ENCODE results near the gene CELF4.
"Not testable (repeated sequence)": the region's sequence is repeated elsewhere in the genome, so short reads cannot be mapped to it uniquely, and the experiment has no call there.

The CELF4 gene

DNA sequence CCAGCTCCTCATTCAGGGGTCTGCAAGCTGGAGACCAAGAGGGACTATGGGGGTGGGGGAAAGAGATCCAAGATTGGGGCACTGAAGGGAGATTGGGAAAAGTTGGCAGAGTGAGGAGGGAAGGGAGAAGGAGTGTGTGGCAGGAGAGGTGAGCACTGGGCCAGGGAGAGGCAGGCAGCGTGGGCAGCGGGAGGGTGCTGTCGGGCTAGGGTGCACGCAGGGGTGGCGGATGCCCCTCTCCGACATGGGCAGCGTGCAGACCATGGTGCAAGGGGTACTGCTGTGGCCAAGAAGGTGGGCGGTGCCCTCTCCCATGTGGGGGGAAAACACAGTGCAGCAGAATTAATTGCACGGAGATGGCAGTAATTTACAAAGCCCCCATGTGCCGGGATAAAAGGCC is 74.1 kb downstream of the CELF4 start:
- no peak for DNase-seq

DNA sequence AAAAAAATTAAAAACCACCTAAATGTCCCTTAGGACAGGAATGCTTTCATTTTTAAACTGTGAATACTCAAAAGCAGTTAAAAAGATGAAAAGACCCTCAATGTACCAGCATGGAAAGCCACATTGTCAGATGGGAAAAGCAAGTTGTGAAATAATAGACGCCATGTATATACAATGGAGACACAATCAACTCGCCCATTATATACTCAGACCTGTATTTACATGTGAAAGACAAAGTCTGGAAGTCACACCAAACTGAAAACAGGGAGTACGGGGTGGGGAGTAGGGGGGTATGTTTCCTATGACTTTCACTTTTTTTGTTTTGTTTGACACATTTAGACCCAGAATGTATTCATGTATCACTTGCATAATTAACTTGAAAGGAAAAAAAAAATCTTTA is 75.6 kb downstream of the CELF4 start:
- no peak for DNase-seq

DNA sequence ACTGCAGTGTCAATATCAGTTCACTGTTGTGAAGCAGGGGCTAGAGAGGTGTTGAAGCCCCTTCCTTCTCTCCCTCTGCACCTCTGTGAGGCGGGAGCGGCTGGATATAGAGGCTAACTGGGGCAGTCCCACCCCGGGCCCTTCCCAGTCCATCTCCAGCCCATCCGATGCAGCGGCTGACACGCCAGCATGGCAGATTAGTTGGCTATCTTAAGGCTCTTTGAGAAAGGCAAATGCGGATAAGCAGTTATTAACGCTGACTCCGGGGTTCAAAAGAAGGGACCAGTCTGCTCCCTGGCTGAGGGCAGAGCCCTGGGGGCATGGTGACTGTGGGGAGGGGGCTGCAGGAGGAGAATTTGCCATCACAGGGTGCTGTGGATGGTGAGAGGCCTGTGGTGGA is 76.6 kb downstream of the CELF4 start:
- DNase-seq, result no peak

DNA sequence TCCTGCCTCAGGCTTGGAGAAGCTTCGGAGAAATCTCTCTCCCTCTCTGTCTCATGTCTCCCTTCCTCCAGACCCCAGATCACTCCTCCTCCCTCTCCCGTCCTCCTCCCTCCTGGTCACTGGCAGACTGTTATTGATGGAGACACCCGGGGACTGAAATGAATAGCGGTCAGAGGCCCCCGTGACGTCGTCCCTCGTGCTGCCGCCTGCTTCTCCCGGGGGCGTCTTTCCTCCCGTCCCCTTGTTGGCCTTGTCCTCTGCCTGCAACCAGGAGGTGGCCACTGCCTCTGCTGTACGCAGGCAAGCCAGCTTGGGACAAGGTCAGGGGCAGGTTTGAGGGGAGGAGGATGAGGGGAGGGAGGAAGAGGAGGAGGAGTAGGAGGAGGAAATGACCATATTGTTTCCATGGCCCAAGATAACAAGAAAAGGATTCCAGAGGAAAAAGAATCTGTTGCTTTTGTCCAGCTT is 78.2 kb downstream of the CELF4 start:
- no peak for DNase-seq

DNA sequence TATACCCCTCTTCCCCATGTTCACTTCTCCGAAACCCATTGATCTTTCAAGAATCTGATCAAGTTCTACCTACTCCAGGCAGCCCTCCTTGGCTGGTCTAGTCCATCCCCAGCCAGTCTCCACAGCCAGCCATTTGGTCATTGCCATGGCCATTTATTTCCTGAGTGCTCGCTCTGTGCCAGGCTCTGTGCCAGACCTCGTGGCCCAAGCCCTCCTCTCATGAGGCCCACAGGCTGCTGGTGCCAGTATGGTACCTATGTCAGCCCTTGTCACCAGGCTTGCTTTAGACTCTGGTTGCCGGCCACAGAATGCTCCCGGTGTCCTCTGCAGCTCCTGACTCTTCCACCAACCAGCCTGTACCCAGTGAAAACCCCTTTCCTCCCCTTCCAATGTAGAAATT is 78.8 kb downstream of the CELF4 start:
- DNase-seq, result no peak

DNA sequence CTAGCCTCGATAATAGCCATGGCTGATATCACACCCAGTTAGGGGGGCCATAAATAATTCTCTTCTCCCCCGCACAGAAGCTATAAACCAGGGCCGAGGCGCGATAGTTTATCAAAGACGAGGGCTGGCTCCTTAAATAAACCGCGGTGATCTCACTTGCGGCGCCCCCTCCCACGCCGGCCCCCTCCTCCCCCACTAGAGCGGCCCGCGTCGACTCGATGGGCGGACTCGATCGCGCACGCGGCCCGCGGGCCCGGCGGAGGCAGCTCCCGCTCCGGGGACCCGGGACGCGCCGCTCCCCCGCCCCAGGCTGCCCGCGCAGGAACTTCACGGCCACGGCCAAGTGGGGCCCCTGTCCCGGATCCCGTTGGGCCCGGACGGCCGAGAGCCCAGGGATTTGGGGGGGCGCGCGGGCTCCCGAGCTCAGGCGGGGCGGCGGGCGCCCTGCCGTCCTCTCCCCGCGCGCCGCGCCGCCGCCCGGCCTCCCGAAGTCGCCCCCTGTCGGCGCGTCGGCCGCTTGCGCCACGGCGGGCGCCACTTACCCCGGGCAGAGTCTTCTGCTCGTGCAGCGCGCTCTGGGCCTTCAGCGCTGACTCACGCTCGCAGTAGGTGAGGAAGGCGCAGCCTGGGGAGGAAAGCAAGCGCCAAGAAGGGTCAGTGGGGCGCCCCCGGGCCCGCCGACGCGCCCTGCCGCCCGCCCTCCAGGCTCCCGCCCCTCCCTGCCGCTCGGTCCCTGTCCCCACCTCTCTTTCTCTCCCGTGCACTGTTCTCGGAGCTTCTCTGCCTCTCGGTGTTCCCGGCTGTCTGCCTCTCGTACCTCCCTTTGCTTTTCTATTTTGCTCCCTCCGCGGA is 80.4 kb downstream of the CELF4 start:
- peak; percentile 69 for DNase-seq

DNA sequence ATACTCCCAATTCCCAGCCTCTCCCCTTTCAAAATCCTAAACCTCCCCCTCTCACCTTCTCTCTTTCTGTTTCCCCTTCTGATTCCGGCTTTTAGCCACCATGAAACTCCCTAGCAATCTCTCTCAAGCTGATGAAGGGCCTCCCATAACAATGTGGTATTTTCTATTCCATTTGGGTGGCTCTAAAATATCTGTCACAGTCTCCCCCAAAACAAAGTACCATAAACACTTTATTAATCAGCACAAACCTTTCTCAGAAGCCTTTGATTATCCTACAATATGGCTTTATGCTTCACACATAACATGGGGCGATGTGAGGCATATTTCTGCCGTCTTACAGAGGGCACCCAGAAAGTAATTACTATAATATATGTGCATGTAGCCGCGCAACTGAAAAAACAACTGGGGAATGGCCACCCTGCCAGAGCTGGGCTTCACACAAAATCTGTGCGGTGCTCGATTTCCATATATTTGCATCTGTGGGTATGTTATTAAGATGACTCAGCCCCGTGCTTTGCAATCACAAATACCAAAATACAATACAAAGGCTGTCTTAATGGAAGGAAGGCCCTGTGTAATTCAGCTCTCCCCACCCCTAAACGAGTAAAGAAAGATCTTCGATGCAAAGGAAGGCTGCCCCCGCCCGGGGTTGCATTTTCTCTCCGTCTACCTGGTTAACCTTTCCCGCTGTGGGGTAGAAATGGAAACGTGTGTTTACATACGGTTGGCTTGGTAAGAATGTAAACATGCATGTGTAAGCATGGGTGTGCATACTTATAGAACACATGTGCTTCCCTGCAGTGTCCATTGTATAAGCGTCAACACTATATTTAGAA is 81.4 kb downstream of the CELF4 start:
- DNase-seq, result no peak

DNA sequence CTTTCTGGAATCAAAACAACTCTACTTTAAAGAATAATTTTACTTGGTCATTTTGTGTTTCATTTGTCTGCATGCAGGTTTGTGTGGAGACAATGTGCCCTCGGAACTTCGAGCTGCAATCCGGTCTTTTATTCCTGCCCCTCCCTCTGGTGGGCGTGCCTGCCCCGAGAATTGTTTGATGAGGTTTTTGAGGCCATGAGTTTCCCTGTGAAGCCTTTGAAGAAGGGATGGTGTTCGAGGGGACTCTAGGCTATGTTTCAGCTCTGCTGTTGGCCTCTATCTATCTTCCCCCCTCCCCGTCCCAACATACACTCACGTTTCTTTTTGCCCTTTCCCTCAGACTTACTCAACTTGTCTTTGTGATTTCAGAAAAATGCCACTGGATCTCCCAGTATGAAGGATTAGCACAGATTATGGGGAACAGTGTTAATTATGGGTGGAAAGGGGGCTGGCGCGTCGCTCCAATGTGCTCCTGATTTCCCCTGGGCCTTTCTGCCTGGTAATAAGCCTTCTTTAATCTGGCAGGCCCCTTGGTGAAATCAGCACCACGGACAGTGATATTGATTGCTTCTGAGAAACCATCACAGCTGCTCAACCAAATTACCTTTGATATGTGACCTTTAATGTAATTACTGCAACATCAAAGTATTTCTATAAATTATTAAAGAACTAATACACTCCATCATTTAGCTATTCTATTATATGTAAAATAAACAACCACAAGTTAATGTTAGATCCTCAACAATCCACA is 82.2 kb downstream of the CELF4 start:
- peak; percentile 66 for DNase-seq

DNA sequence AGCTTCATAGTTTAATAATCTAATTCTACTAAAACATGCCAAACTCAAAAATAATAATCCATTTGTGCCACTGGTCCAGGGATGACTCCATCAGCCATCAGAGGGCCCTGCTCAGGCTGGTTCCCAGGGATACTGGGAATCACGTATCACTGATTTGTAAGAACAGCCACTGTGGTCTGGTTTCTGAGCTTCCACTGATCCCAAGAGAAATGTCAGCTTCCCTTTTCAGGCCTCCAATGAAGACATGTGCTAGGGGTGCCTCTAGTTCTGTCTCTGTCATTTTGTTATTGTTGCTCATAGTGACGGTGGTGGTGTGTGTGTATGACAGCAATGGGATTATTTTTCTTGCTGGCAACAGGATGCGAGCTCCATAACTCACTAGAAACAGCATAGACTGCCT is 83.2 kb downstream of the CELF4 start:
- no peak for DNase-seq

DNA sequence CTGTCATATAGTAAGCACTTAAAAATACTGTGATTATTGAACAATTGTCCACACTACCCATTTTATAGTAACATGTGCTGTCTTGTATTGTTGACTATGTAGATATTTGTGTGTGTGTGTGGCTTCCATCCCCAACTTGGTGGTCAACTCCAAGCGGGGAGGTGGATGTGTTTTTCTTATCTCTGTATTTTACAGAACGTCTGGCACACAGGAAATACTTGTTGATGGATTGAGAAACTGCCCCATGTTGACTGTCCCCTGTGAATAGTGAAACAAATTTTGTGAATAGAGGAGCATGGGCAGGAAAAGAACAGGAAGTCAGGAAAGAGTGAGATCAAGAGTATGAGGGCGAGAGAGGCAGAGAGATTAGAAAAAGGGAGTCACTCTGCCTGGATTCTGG is 83.6 kb downstream of the CELF4 start:
- peak; percentile 37 for DNase-seq

DNA sequence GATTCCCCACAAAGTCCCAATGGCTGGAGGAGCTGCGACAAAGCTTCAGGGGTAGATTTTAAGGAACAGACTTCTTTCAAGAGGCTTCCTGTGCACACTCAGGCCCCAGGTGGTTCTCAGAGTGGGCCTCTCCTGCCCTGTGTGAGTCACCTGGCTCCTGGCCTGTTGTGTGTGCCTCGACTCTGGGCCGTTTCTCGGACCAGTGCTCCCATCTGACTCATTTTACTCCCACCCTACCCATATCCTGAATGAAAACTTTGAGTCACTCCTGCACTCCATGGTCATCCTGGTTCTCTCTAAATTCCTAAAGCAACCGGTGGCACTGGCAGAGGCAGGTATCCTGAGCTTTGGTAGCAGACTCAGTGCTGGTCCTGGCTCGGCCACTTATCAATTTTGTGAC is 84.1 kb downstream of the CELF4 start:
- no peak for DNase-seq

DNA sequence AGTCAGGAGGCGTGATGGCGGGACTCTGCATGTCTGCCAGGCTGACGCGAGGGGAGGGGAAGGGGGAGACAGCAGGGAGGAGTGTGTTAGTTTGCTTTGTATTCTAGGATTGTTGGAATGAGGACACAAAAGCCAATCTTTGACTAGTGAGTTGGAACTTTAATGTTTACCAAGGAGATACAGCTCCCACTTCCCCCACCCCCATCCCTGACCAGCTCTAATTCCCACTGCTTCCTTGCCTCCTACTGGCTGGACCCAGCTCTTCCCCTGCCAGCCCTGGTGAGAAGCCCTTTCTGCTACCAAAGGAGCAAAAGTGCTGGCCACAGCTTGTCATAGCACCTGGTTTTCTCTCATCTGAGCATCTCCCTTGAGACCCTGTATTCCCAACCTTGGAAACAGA is 84.5 kb downstream of the CELF4 start:
- DNase-seq, result no peak

DNA sequence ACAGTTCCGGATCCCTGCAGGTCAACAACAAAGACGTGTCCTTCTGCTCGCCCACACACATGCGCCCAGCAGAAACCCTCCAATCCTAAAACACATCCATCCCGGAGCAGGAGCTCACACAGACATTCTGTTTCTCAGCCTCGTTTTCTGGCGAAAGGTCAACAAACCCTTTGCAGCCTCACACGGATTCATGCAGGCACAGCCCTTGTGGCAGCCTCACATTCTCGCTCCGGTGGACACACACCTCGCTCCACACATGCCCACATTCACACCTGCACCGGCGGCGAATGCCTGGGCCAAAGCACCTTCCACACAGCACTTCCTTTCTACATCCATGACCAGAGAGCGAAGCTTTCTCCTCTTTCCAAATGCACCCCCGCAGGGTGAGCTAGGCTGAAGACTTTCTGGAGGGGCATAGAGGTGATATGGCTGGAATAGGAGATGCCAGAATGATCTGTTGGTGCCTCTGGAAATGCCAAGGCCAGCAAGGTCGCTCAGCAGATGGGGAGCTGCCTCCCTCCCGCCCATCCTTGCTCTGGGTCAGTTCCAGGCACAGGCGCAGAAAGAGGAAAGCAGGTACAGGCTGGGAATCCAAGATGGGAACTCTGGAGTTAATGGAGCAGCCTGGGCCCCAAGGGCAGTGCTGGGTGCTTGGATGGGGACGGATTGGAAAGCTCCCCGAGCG is 88.8 kb downstream of the CELF4 start:
- DNase-seq, result no peak

DNA sequence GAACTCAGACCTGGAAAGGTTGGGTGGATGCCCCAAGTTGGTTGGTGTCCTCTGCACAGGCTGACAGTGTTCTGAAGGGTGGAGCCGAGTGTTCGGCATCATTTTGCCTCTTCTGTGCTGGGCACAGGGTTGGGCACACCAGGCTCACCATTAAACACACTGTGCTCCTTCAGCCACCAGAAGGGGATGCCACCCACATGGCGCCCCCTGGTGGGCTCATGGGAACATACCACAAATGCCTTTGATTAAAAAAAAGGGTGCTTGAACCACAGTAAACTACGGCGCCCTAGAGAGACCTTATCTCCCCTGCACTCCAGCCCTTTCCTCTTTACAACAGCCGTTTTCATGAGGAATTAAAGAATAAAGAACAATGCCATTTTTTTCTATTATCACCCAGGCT is 89.4 kb downstream of the CELF4 start:
- peak; percentile 66 for DNase-seq

DNA sequence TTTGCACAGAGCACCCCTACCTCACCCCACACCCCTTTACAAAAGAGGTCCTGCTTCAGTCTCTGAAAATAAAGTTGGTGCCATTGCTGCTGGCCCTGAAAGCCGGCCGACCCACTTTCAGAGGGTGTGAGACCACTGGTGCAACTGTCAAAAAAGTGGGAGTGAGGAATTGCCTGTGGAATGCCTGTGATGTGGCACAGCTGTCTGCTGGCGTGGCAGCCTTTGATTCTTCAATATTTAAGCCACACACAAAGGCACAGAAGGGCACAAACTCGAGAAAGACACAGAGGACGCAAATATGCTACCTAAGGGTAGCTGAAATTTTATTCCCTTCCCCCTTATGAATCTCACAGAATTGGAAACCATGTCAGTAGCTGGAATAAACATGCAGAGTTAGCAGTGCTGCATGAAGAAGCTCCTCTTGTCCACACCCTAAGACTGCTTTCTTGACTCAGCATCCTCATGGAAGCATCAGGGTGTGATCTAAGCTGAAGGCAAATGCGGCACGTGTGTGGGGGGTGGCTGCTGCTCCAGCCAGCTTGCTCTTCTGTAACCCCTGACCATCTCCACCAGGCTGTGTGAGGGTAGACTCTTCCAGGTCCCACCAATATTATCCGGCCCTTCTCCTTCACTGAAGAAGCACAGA is 92.3 kb downstream of the CELF4 start:
- no peak for DNase-seq

DNA sequence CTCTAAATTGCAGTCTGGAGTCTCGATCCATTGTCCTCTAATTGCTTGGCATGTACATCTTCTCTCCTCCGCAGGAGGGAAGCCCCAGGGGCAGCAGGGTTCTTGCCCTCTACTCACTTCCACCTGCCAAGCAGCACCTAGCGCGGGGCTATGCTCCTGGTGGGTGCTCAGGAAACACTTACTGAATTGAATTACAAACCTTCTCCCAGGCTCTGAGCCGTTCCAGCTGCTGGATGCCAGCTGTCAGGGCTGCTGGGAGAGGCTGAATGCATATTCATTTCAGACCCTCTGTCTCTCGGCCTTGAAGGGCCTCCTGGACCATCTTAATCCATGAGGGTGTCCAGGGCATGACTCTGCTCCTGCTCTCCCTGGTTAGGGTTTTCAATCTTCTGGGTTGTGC is 94.0 kb downstream of the CELF4 start:
- DNase-seq, result no peak

DNA sequence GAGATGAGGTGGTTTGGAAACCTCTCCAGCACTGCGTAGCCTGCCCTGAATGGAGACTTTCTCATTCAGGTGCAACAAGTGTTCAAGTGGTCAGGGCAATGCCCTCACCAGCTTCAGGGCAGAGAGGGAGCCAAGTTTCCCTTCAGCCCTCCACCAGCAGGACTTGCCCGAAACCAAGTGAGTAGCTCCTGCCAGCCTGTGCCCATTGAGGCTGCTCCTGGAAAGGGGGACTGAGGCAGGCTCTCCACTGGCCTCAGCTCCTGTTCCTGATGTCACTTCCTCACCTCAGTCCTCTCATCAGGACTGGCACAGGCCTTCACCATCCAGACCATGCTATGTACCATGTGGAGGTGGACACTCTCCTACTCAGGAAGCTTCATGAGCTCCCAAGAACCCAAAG is 94.6 kb downstream of the CELF4 start:
- no peak for DNase-seq

DNA sequence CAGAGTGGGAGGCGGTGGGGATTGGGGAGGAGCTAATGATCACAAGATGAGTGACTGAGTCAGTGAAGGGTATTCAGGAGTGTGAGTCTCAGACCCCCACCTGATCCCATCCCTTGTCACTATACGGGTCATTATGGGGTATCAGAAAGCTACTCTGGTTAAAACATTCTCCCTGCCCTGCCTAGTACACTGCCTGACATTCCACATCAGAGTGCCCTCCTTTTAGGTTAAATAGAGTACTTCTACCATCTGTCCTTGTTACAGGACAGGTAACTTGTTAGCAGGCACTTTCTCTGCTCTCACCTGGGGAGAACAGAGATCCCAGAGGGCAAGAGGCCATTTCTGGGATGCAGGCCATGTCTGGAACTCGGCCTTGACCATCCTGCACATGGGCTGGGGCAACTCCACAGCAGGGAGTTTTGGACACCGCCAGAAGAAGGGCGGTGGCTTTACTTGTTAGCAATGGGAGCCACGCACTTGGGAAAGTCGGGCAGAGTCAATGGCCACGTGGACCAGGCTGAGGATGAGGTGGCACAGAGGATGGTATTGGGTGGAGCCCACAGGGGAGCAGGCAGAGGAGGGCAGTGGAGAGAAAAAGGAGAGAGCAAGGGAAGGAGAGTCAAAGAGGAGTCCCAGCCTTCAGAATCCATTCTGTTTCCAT is 98.5 kb downstream of the CELF4 start:
- DNase-seq, result no peak

DNA sequence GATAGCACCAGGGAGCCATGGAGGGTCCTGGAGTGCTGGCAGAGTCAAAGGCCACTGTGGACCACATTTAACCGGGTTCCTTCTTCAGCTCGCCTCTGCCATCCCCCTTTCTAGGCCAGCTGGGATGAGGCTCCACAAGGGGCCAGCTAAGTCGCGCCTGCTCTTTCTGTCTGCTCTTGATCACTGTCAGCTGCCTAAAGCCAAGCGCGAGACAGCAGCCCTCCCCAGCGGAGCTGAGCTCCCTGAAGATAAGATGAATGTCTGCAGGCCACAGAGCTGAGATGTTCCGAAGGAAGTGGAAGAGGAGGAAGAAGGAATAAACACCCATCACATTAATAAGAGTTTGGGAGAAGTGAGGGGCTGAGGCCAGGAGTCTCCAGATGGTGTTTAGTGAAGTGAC is 99.6 kb downstream of the CELF4 start:
- DNase-seq, result no peak

DNA sequence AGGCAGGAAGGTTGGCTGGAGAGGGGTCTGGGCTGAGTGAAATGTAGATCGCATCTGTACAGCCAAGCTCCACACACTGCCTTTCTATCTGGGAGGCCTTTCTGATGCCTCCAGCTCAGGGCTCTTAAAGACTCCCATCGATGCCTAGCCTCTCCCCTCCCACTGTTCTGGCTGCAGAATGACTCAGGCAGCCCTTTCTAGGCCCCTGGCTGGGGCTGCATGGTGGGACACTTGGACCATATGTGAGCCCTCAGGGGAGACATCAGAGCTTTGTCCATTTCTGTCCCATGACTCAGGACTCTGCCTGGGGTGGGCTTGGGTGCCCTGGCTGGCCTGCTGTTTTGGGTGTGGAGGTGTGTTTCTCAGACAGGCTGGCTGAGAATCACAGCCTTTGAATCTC is 101.3 kb downstream of the CELF4 start:
- DNase-seq, result no peak

DNA sequence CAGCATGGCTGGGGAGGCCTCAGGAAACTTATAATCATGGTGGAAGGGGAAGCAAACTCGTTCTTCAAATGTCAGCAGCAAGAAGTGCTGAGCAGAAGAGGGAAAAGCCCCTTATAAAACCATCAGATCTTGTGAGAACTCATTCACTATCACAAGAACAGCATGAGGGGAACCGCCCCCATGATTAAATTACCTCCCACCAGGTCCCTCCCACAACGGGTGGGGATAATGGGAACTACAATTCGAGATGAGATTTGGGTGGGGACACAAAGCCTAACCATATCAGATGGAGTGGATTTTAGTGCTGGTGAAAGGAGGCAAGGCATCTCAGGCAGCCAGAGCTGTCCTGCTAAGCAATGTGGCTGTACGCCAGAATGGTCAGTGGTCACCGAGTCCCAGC is 104.3 kb downstream of the CELF4 start:
- DNase-seq, result not testable (repeated sequence)

DNA sequence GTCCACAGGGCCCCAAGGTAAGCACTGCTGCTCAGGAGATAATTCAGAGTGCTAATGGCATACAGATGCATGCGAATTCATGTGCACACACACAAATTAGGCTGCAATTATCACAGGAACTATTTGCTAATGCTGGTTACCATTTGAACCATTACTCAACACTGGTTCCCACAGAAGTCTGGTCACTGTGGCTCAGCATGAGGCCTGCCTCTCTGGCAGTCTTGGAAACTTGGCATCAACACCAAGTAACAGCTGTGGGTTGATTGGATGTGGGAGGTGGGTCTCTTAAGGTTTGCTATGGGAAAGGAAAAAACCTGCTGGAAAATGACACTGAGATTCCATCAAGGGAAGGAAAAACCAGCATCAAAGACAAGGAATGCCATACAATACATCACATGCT is 105.0 kb downstream of the CELF4 start:
- DNase-seq, result no peak
